RWPE1 (cell line): Measurements from ENCODE around the gene RRM1.

Experiments used
- CTCF ChIA-PET: fragments of 350-600 bp; sonication (Branson Sonifier 250); formaldehyde crosslinking; extraction: SDS; loops from one replicate; lab custom pipeline; 2021; lab: Yijun Ruan, JAX
- POLR2A ChIA-PET: fragments of 400-600 bp; formaldehyde crosslinking; extraction: SDS; loops from one replicate; lab custom pipeline; 2020; ENCODE audit warnings: antibody characterized with exemption; ENCODE audit not compliant: low non-redundant PET; lab: Yijun Ruan, JAX
- DNase-seq: peaks from one replicate; pipeline ENCODE4 v3.0.0; 2012; ENCODE audit warnings: low spot score
- H3K27ac ChIP-seq: fragments of 450-650 bp; 2 replicates; pipeline ENCODE4 v1.5.1; 2017
- TF ChIP-seq, protein P1 (sequence below): fragments of 450-650 bp; conservative IDR thresholded peaks from 2 replicates; pipeline ENCODE4 v1.5.1; 2017; ENCODE audit warnings: low read depth, mild to moderate bottlenecking

Gene RRM1

DNA sequence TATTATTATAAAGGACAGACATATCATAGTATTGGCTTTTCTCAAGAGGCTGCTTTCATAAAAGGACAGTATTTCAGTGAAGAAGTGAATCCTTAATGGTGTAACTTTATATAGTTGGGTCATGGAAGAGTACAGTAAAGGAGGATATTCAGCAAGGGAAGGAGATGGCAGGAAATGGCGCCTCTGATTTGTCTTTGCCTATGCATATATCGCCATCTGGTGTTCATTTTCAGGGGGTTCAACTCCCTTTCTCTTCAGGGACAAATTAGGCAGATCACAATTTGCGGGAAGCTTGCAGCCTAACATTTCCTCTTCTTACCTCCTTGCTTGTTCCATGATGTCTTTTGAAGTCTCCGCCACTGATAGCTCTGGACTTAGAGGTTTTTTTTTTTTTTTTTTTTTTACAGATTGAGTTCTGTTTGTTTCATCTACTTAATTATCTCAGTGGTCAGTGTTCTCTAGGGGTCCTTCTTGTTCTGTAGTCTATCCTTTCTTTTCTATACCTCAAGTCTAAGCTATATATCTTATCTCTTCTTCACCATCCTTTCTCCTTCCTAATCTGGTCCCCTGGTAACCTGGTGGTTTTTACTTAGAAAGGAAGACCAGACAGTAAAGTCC is 21.8 kb upstream of the RRM1 start:
- DNase-seq, result peak; percentile 67
- POLR2A ChIA-PET, result interaction anchor here (1.7 kb wide), 1 partner anchor 217 kb away, joined by 8 read pairs; the partner anchor contains the start of gene STIM1
- no peak overlapping the region for H3K27ac ChIP-seq
- TF ChIP-seq, protein P1, sequence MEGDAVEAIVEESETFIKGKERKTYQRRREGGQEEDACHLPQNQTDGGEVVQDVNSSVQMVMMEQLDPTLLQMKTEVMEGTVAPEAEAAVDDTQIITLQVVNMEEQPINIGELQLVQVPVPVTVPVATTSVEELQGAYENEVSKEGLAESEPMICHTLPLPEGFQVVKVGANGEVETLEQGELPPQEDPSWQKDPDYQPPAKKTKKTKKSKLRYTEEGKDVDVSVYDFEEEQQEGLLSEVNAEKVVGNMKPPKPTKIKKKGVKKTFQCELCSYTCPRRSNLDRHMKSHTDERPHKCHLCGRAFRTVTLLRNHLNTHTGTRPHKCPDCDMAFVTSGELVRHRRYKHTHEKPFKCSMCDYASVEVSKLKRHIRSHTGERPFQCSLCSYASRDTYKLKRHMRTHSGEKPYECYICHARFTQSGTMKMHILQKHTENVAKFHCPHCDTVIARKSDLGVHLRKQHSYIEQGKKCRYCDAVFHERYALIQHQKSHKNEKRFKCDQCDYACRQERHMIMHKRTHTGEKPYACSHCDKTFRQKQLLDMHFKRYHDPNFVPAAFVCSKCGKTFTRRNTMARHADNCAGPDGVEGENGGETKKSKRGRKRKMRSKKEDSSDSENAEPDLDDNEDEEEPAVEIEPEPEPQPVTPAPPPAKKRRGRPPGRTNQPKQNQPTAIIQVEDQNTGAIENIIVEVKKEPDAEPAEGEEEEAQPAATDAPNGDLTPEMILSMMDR, result peak; percentile 77
- CTCF ChIA-PET, result interaction anchor here (0.6 to 4.6 kb wide), 22 partner anchors 9 to 1574 kb away, joined by 3 to 93 read pairs (median 4); partner anchors contain the start of genes RHOG and STIM1

DNA sequence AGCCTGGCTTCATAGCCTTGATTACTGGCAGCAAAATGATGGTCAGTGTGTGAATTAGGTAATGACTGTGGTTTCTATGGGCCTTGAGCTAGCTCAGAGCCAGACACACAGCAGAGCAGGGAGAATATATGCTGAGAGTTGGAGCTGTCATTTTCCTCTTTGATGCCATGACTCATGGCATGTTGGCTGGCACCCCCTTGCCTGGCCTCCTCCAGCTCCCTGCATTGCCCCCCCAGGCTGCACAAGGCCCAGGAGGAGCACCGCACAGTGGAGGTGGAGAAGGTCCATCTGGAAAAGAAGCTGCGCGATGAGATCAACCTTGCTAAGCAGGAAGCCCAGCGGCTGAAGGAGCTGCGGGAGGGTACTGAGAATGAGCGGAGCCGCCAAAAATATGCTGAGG is 20.3 kb upstream of the RRM1 start:
- H3K27ac ChIP-seq, result no peak overlapping the region
- TF ChIP-seq, protein P1, result no peak
- ChIA-PET CTCF (interaction anchor here (0.6 to 4.6 kb wide), 4 partner anchors 145 to 233 kb away, joined by 3 to 93 read pairs (median 50); partner anchors contain the start of genes RHOG and STIM1), POLR2A (no interaction called here)
- no peak for DNase-seq

DNA sequence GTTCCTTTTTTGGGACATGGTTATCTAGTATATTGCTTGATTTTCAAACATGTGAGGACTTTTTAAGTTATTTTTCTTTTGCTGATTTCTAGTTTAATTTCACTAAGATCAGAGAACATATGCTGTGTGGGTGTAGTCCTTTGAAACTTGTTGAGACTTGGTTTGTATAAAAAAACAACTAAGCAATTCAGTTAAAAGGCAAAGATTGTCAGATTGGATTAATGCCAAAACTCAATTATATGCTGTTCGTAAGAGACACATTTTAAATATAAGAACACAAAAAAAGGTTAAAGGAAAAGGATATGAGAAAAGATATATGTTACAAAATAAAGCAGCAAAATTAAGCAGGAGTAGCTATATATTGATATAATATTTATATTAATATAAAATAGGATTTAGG is 17.8 kb upstream of the RRM1 start:
- TF ChIP-seq, protein P1, result no peak
- ChIA-PET CTCF (interaction anchor here (1.1 kb wide), 1 partner anchor 227 kb away, joined by 3 read pairs; no protein-coding TSS in a partner anchor), POLR2A (no interaction called here)

DNA sequence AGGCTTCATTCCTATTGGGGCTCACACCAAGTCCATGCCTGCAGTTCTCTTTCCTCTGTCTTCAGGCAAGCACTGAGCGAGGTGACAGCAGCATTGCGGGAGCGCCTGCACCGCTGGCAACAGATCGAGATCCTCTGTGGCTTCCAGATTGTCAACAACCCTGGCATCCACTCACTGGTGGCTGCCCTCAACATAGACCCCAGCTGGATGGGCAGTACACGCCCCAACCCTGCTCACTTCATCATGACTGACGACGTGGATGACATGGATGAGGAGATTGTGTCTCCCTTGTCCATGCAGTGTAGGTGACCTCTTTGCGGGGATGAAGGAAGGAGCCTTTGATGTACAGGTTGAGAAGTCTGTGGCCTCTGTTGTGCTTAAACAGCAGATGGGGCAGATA is 11.4 kb upstream of the RRM1 start:
- H3K27ac ChIP-seq, result no peak overlapping the region
- TF ChIP-seq, protein P1, result no peak
- CTCF ChIA-PET, result interaction anchor here (2.5 kb wide), 1 partner anchor 228 kb away, joined by 12 read pairs; the partner anchor contains the start of gene STIM1
- POLR2A ChIA-PET, result no interaction called here
- no peak for DNase-seq

More for the DNA sequence above, 17.8 kb upstream of the RRM1 start:
- DNase-seq, result peak; percentile 12
- H3K27ac ChIP-seq, result no peak overlapping the region

DNA sequence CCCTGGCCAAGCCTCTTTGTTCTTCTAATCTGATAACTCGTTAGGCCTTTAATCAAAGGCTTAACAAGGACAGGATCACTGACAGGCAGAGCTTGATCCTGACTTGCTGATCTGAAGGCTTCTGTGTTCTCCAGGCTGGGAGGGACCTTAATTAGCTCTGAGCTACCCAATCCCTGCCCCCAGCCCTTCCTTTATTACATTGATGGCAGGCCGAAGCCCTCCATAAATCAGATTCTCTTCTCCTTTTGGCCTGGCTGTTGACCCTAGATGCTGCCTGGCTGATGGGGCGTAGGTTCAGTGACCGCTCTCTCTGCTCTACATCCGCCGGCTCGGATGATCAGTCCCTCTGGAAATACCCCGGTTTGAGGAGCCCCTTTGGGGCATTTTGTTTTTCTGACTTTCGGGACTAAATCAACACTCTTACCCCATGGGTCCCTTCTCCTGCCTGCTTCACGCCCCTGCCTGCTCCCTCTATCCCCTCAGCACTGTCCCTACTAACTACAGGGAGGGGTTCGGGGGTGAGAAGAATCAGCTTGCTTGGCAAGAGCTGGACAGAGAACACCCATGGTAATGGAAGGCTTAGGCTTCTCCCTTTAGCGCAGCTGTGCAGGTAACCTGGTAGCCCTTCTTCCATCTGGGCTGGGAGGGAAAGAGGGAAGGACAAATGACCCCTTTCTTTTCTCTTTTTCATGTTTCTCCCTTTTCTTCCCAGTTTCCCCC is 10.0 kb upstream of the RRM1 start:
- TF ChIP-seq, protein P1, result no peak
- ChIA-PET POLR2A (no interaction called here), CTCF (interaction anchor here (0.7 to 1.0 kb wide), 2 partner anchors 13 to 230 kb away, joined by 3 to 4 read pairs; partner anchors contain the start of gene STIM1)

DNA sequence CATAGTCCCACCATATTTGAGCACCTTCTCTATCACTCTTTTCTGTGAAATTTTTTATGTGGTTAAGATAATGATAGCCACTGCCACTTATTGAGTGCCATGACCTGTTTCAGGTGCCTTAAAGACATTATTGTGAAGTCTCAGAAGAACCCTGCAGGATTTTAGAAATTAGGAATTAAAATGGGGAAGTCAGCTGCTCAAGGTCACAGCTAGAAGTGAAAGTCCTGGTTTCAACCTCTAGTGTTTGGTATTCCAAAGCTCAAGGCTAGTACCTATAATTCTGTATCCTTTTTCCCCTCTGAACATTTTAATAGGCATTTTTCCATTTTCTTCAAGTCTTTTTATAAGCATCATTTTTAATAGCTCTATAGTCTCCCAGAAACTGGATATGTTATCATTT is 9.0 kb upstream of the RRM1 start:
- DNase-seq, result no peak
- ChIA-PET CTCF (interaction anchor here (0.7 kb wide), 2 partner anchors 11 to 36 kb away, joined by 3 read pairs; no protein-coding TSS in a partner anchor), POLR2A (no interaction called here)
- TF ChIP-seq, protein P1, result no peak
- H3K27ac ChIP-seq, result no peak overlapping the region

More for the DNA sequence above, 10.0 kb upstream of the RRM1 start:
- no peak overlapping the region for H3K27ac ChIP-seq
- no peak for DNase-seq
